Ovary (tissue), 3 donors: ENCODE data around the gene CCNE1.

ENCODE experiments used
- CTCF ChIP-seq, 3 donors: fragments of 450-650 bp in 2 of 3; fragments of 200-600 bp in 1 of 3; IDR thresholded peaks; one replicate each; pipeline versions ENCODE4 v1.5.1 to v1.8.0; 2016 to 2022; ENCODE audit warnings: antibody characterized with exemption in 3 of 3, mild to moderate bottlenecking in 1 of 3
- POLR2A ChIP-seq: fragments of 450-650 bp; IDR thresholded peaks from one replicate; pipeline ENCODE4 v1.6.1; 2017; ENCODE audit warnings: antibody characterized with exemption, mild to moderate bottlenecking, moderate library complexity
- donor health status: DM: no; HTN: no; CAD: no.

- TF ChIP-seq POLR2A (no peak), CTCF (IDR thresholded peaks at IDR 0.05) (no peak)
Measured at GRCh38 chr19:29817316-29817715, 5.5 kb downstream of the CCNE1 start.
